GM19438 (cell line): ENCODE results near the gene NCKAP5.

Experiments
- ATAC-seq: cut with Tn5 transposase; IDR thresholded peaks from one replicate; pipeline ENCODE4 v1.9.1; 2021; ENCODE audit warnings: low read depth; ENCODE audit not compliant: unreplicated experiment

NCKAP5 gene

GRCh38 chr2:133192028-133192427 is 376.2 kb downstream of the NCKAP5 start:
- ATAC-seq: no peak

- no peak for ATAC-seq
Measured at GRCh38 chr2:133177196-133177595, 391.1 kb downstream of the NCKAP5 start.

GRCh38 chr2:133175926-133176325 is 392.3 kb downstream of the NCKAP5 start:
- no peak for ATAC-seq

GRCh38 chr2:133173224-133173623 is 395.0 kb downstream of the NCKAP5 start:
- no peak for ATAC-seq

- no peak for ATAC-seq
Measured at GRCh38 chr2:133171393-133172004, 396.8 kb downstream of the NCKAP5 start.

GRCh38 chr2:133169274-133169912 is 398.9 kb downstream of the NCKAP5 start:
- no peak for ATAC-seq

- no peak for ATAC-seq
Measured at GRCh38 chr2:133167990-133168389, 400.3 kb downstream of the NCKAP5 start.

GRCh38 chr2:133167223-133167622 is 401.0 kb downstream of the NCKAP5 start:
- no peak for ATAC-seq

GRCh38 chr2:133166031-133166430 is 402.2 kb downstream of the NCKAP5 start:
- no peak for ATAC-seq

GRCh38 chr2:133163111-133163510 is 405.2 kb downstream of the NCKAP5 start:
- no peak for ATAC-seq

GRCh38 chr2:133158442-133158841 is 409.8 kb downstream of the NCKAP5 start:
- no peak for ATAC-seq

- ATAC-seq: no peak
Measured at GRCh38 chr2:133158024-133158423, 410.2 kb downstream of the NCKAP5 start.

GRCh38 chr2:133157141-133157540 is 411.1 kb downstream of the NCKAP5 start:
- ATAC-seq: no peak

- ATAC-seq: no peak
Measured at GRCh38 chr2:133152801-133153200, 415.5 kb downstream of the NCKAP5 start.

GRCh38 chr2:133148187-133148586 is 420.1 kb downstream of the NCKAP5 start:
- no peak for ATAC-seq

- no peak for ATAC-seq
Measured at GRCh38 chr2:133146893-133147292, 421.4 kb downstream of the NCKAP5 start.

- no peak for ATAC-seq
Measured at GRCh38 chr2:133143645-133144044, 424.6 kb downstream of the NCKAP5 start.

- no peak for ATAC-seq
Measured at GRCh38 chr2:133142087-133142486, 426.2 kb downstream of the NCKAP5 start.

- ATAC-seq: no peak
Measured at GRCh38 chr2:133140620-133141019, 427.6 kb downstream of the NCKAP5 start.

- ATAC-seq: no peak
Measured at GRCh38 chr2:133139847-133140533, 428.3 kb downstream of the NCKAP5 start.

- ATAC-seq: no peak
Measured at GRCh38 chr2:133138693-133139092, 429.6 kb downstream of the NCKAP5 start.
